GM19099 (cell line): Measurements from ENCODE around the gene LIME1.
A peak's percentile ranks its signal among the peaks of the same experiment; 100 is the strongest.

Experiments used
- POLR2A ChIP-seq: IDR thresholded peaks from 3 replicates; pipeline ENCODE4 v1.6.1; 2011; ENCODE audit warnings: low read depth; ENCODE audit not compliant: insufficient read length; ENCODE audit errors: extremely low read depth

The LIME1 gene

DNA sequence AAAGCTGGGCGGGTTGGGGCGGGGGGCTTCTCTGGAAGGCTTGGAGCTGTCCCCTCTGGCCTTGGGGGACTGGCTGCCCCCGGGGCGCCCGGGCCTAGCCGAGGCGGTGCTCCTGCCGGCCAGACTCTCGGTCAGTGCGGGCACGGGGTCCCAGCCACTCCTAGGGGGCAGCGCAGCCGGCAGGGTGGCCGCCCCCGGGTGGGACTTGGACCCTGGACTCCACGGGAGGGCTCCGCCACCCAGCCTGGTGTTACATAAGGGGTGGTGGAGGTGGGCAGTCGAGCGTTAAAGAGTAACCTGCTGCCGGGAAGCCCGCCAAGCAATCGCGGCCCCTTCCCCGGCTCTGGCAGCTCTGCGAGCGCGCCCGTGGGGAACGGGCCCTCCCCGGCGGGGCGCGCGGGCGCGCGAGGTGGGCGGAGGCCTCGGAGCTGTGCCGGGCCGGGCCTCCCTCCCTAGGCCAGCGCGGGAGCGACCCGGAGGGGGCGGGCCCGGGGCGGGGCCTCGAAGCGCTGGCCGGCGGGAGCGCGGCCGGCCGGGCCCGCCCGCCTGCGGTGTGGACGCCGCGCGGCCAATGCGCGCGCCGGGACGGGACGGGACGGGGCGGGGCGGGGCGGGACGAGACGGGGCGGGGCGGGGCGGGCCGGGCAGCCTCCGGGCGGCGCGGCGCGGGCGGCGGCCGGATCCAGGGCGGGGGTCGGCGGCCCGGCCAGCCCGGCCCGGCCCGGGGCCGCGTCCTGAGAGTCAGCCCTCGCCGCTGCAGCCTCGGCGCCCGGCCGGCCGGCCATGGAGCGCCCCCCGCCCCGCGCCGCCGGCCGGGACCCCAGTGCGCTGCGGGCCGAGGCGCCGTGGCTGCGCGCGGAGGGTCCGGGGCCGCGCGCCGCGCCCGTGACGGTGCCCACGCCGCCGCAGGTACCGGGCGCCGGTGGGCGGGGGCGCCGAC, 2.9 kb downstream of the LIME1 start, which contains the start of gene SLC2A4RG:
TSS of gene SLC2A4RG (plus strand) at position 647 of the 940 bp plus-strand sequence. CDS start at position 784, 137 bp downstream.
- TF ChIP-seq POLR2A = no peak

DNA sequence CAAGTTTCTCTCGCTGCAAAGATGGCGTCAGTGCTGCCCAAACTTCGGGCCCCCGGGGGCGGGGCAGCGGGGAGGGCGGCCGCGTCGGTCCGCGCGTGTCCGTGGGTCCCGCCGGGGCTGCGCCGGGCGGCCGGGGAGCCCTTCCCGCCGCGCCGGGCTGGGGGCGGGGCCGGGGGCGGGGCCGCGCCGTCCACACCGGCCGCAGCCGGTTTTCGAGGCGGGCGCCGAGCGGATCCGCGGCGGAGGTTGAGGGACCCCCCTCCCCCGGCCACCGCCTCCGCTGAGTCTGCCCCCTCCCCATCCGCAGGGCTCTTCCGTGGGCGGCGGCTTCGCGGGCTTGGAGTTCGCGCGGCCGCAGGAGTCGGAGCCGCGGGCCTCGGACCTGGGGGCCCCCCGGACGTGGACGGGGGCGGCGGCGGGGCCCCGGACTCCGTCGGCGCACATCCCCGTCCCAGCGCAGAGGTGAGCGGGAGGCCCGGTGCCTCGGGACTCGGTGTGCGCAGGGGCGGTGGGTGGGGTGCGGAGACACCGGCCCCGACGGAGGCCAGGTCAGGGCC, 3.7 kb downstream of the LIME1 start:
- peak; percentile 34 for TF ChIP-seq POLR2A

DNA sequence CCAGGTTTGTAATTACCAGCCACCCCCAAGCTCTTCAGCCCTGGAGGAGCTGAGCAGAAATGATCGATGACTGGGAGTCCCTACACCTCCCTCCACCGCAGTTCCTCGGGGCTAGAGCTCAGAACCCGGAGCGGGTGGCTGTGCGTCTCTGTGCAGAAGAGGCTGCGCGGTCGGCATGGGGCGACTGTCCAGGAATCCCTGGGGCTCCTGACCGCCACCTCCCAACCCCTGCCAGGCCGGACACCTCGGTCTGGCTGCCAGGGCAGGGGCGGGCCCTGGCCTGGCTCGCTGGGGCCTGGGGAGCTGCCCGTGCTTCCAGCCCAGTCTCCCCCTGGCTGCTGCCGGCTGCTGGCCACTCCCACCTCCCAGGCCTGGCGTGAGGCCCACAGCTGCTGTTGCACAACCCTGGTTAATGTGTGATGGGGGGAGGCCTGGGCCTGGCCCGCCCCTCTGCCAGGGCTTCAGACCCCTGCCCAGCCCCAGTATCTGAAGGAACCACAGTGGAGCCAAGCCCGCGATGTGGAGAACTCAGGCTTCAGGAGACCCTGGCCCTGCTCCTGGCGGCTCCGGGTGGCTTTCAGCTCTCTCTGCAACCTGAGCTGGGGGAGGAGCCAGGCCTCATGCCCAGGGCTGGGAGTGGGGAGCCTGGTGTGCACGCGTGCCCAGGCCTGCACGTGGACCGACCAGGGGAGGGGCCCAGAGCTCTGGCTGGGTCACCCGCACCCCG, 4.3 kb downstream of the LIME1 start:
- no peak for TF ChIP-seq POLR2A

DNA sequence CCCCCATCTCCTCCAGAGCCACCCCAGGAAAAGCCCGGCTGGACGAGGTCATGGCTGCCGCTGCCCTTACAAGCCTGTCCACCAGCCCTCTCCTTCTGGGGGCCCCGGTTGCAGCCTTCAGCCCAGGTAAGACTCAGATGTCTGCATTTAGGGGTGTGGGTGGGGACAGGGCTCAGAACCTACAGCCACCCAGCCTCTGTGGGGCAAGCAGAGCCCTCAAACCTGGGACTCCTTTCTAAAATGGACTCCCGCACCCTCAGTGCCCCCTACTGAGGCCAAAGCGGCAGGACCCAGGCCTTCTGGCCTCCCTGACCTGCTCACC, 4.9 kb downstream of the LIME1 start:
- TF ChIP-seq POLR2A = no peak

DNA sequence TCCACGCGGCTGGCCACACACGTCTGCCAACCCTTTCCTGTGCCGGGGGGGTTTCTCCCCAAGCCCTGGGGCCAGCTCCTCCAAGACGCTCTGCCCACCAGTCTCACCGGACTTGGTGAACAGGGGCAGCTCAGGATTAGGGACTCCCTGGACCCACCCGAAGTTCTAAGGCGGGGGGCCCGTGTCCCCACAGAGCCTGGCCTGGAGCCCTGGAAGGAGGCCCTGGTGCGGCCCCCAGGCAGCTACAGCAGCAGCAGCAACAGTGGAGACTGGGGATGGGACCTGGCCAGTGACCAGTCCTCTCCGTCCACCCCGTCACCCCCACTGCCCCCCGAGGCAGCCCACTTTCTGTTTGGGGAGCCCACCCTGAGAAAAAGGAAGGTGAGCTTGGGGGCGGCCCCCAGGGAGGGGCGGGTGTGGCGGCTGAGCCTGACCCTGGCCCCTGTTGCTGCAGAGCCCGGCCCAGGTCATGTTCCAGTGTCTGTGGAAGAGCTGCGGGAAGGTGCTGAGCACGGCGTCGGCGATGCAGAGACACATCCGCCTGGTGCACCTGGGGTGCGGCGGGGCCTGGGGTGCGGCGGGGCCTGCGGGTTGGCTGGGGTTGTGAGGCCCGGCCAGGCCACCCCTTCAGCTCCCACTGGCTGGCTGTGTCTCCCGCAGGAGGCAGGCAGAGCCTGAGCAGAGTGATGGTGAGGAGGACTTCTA, 5.4 kb downstream of the LIME1 start:
- no peak for TF ChIP-seq POLR2A

DNA sequence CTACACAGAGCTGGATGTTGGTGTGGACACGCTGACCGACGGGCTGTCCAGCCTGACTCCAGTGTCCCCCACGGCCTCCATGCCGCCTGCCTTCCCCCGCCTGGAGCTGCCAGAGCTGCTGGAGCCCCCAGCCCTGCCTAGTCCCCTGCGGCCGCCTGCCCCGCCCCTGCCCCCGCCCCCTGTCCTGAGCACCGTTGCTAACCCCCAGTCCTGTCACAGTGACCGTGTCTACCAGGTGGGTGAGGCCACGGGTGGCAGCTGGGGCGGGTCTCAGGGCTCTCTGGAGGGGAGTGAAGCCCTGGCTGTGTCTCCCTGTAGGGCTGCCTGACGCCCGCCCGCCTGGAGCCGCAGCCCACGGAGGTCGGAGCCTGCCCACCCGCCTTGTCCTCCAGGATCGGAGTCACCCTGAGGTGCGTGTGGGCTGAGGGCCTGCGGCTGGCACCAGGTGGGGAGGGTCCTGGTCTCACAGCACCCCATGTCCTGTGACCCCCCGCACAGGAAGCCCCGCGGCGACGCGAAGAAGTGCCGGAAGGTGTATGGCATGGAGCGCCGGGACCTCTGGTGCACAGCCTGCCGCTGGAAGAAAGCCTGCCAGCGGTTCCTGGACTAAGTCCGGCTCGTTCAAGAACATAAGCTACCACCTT, 6.0 kb downstream of the LIME1 start:
- no peak for TF ChIP-seq POLR2A

DNA sequence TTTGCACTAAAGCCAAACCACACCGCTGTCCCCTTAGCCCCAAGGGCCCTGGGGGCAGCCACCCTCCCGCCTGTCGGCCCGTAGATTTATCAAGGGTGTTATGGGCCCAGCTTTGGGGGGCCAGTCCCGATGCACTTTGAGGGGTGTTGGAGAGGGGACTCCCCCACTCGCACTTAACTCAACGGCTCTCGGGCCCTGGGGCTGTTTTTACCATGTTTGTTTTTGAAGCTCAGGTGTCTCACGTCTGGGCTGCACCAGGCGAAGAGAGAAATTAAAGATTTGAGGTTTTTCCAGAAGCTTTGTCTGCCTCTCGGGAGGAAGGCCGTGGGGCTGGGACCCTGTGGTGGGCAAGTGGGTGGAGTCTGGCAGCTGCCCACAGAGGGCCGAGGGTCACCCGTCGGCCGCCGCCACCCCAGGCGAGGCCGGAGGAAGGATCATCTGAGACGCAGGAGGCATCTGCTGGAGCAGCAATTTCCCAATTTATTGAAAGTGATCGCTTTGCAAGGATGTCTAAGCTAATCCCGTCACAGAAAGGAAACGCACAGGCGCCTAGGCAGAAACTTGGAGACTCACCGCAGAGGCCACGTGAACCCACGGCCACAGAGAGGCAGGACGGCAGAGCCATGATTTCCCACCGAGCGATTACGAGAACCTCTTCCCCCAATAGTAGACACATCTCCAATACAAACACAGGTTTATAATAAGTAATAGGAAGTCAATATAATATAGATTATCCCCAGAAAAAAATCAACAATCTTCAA, 6.9 kb downstream of the LIME1 start:
- TF ChIP-seq POLR2A = no peak

DNA sequence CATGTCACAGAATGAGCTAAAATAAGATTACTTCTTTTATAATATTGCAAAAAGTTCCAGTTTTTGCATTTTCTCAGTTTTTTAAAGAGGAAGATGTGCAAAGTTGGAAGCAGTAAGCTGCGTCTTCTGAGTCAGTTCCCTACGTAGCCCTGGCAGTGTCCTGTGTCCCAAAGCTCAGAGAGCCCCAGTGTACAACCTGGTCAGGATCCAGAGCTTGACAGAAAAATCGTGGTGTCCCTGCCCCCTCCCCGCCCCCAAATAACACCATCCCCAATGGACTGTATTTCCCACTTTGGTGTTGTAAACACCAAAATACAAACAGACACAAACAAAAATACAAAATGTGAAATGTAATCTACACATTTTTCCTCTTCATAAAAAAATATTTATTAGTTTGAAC, 7.7 kb downstream of the LIME1 start:
- no peak for TF ChIP-seq POLR2A

DNA sequence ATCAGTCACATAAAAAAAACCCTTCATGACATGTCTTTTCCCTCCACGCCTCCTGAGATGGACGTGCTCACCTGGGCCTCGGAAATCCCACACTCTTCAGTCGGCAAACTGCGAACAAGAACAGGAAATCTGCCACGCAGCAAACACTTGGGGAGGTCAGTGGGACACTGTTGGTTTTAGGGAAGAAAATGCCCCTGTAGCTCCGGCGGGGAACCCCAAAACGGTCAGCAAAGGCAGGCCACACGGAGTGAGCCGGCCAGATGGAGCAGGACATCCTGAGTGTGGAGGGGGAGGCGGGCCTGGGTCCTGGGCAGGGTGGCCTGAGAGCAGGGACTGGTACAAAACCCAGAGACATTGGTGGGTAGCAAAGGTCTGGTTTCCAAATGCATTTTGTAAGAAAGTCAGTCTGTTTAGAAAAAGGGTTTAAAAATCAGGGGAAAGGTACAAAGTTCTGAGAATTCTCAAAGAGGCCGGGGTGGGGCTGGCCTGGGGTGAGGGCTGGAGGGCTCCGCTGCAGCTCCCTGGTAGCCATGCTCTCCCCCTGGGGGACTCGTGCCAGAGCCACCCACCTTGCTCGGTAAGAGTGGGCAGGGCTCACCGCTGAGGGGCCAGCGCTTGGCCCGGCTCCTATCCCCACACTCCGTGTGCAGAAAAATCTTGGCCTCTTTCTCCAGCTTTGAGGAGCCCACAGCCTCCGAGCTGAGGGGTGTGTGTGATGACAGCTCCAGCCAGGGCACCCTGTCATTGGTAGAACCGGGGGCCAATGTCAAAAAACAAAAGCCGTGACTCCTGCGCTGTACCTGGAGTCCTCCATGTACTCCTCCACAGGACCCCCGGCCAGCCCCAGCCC, 8.3 kb downstream of the LIME1 start:
- TF ChIP-seq POLR2A = no peak

DNA sequence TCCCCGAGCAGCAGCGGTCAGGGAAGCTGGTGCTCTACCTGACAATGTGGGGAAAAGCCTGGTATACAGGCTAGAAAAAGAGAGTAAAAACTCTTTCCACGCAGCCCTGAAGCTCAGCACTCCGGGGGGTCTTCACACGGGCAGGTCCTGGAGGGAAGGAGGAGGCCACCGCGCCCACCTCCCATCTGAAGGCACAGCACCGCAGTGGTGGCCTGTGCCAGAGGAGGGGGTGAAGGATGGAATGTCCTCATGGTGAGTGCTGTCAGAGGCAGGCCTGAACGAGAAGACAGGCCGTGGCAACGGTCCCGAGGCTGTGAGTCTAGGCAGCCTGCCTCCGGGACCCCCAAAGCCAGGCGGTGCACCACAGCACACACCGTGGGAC, 9.0 kb downstream of the LIME1 start:
- no peak for TF ChIP-seq POLR2A

DNA sequence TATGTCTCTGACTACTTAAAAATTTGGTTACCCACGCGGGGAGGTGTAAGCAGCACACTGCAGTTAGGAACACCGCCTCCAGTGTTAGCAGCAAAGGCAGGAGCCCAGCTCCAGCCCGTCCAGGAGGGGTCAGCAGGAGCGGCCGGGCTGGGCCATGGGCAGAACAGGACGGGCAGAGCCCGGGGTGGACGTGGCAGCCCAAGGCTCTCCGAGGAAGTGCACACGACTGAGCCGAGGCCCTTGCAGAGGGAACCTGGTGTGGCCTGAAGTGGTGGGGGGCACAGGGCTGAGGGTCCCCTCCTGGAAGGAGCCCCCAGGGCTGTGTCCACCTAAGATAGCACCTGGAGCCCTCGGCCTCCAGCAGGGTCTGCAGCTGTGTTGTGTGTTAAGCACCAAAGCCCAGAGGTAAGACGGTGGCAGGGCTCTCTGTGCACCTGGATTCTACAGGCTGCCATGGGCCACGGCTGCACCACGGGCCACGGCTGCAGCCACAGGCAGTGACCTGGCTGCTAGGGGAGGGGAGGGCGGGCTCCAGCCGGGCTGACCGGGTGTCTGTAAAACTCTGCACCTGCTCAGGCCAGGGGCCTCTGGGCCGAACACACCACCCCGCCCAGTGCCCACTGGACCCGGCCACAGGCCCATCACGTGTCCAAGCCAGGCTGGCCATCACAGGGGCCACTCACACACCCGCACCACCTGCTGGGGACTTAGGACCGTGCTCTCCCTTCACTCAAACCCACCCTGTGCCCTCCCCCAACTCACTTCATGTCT, 9.7 kb downstream of the LIME1 start:
- no peak for TF ChIP-seq POLR2A

DNA sequence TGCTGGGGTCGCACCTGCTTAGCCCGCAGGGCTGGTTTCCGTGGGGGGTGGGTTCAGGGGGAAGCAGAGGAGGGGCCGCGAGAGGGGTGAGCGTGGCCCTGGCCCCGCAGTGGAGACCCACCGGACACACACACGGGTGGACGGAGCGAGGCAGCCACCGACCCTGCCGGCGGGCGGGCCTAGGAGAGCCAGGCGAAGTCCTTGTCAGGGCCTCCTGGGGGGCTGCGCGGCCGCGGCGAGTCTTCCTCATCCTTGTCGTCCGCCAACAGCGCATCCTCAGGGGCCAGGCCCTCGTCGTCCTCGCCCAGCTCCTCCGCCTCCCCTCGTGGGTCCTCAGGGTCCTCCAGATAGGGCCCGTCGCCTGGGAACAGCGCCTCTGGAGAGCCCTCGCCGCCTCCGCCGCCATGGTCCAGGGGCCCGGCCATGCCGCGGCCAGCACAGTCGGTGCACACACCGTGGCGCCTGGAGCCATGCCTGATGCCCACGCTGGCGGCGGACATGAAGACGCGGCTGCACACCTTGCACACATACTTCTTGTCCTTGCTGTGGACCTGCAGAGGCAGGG, 10.4 kb downstream of the LIME1 start:
- TF ChIP-seq POLR2A = no peak
